Occipital lobe (tissue), 2 donors: ENCODE data around the gene ABI3. TPM values are rescaled to one million over a fixed set of nuclear protein-coding genes. Genes with fewer than 3 reads are reported as not detected.
"Not testable (repeated sequence)": the region's sequence is repeated elsewhere in the genome, so short reads cannot be mapped to it uniquely, and the experiment has no call there.

Source experiments
- DNase-seq: peaks from one replicate; lab custom pipeline; 2025; lab: John Stamatoyannopoulos, UW
- total RNA-seq: library from RNA; depleted of rRNA; stranded (reverse); fragments of >200 nt; gene quantifications from one replicate; pipeline ENCODE4 v1.2.3, GENCODE V29; 2014

ABI3 gene, protein sequence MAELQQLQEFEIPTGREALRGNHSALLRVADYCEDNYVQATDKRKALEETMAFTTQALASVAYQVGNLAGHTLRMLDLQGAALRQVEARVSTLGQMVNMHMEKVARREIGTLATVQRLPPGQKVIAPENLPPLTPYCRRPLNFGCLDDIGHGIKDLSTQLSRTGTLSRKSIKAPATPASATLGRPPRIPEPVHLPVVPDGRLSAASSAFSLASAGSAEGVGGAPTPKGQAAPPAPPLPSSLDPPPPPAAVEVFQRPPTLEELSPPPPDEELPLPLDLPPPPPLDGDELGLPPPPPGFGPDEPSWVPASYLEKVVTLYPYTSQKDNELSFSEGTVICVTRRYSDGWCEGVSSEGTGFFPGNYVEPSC
- 0.62 TPM for total RNA-seq

- no peak for DNase-seq
Measured at GRCh38 chr17:49210158-49211029, at the start of gene ABI3, which contains the start of gene GNGT2. ABI3 (plus strand) TSS chr17:49210707; CDS start chr17:49210725, 18 bp downstream. GNGT2 (minus strand) TSS chr17:49210574; CDS start chr17:49207422, 3,152 bp downstream.

GRCh38 chr17:49162866-49163265, 47.6 kb upstream of the ABI3 start:
- DNase-seq = no peak

- no peak for DNase-seq
Measured at GRCh38 chr17:49165143-49165542, 45.4 kb upstream of the ABI3 start.

DNA sequence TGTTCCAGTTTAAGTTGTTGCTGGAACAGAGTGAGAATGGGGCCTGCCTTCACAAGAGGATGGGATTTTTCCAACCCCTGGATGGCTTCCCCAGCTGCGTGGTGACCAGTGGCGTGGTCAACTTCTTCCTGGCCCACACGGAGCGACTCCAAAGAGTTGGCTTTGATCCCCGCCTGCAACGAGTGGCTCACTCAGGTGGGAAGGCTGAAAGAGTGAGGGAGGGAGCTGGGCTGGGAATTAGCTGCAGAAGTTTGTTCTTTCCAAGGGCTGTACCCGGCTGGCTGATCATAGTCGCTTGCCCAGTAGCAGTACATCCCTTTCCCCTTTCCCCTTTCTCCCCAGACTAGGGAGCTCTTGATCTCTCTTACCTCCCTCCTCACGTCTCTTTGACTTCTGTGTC, 41.8 kb upstream of the ABI3 start:
- DNase-seq = no peak

DNA sequence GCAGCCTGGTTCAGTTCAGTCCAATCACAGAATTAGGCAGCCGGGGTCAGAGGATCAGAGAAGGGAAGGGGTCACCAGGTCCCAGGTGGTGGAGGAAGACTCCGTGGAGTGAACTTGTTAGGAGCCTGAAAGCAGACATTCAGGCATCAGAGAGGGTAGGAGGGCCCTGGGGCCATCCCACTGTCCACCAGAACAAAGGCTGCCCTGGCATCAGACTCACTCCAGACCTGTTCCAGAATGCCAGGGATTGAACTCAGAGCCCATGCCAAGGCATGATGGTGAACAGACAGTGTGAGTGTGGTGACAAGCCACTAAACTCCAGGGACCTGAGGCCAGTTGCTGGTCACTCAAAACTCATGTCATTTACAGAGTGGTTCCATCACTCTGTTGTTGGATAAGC, 40.3 kb upstream of the ABI3 start:
- DNase-seq = no peak

DNA sequence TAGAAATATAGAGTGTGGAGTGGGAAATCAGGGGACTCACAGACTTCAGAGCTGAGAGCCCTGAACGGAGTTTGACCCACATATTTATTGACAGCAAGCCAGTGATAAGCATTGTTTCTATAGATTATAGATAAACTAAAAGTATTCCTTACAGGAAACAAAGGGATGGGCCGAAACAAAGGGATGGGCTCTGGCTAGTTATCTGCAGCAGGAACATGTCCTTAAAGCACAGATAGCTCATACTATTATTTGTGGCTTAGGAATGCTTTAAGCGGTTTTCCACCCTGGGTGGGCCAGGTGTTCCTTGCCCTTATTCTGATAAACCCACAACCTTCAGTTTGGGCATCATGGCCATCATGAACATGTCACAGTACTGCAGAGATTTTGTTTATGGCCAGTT, 39.8 kb upstream of the ABI3 start:
- not testable (repeated sequence) for DNase-seq

- not testable (repeated sequence) for DNase-seq
Measured at GRCh38 chr17:49175978-49176377, 34.5 kb upstream of the ABI3 start.

GRCh38 chr17:49180303-49180702, 30.2 kb upstream of the ABI3 start:
- DNase-seq = no peak

DNA sequence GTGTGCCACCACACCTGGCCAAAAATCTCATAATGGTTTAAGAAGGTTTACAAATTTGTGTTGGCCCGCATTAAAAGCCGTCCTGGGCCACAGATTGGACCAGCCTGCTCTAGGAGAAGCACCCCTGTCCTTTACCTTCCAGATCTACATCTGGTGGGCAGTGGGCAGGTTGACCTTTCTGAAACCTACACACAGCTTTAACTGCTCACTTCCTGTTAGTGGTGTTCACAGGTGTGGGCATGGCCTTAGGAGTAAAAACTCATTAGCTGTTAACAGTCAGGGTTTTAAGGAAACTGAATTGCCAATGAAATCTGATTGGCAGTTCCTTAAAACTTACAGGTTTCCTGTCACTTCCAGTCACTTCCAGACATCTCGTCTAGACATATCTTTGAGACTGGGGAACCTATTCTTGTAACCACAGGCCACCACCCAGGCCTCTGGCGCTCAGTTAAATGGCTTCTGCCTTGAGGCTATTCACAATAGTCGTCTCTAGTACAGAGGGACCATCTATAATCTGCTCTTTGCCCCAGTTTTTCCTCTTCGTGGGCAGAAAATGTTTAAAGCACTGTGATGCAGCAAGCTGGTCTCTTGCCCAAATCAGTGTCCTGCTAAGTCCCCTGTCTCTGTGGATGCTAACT, 29.4 kb upstream of the ABI3 start:
- no peak for DNase-seq

- DNase-seq = no peak
Measured at GRCh38 chr17:49183341-49183740, 27.2 kb upstream of the ABI3 start.

DNA sequence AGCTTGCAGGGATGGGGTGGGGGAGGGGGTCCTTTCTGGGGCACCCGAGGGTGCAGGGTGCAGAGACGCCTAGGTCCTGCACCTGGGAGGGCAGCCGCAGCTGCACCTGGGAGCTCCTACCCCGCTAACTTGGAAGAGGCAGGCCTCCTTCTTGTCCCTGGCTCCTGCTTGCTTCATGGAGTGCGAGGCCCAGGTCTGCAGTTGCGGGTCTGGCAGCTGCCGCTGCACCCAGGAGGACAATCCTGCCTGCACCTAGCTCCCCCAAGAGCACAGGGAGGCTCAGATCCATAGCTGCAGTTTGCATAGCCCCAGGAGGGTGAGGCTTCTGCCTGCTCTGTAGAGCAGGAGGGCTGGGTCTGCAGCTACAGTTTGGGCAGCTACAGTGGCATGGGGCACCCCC, 26.7 kb upstream of the ABI3 start:
- DNase-seq = no peak

DNA sequence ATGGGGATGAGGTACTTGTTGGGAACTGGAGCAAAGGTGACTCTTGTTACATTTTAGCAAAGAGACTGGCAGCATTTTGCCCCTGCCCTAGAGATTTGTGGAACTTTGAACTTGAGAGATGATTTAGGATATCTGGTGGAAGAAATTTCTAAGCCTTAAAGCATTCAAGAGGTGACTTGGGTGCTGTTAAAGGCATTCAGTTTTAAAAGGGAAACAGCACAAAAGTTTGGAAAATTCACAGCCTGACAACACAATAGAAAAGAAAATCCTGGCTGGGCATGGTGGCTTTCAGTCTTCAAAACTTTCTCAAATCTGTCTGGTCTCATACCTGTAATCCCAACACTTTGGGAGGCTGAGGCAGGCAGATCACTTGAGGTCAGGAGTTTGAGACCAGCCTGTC, 26.0 kb upstream of the ABI3 start:
- DNase-seq = not testable (repeated sequence)

DNA sequence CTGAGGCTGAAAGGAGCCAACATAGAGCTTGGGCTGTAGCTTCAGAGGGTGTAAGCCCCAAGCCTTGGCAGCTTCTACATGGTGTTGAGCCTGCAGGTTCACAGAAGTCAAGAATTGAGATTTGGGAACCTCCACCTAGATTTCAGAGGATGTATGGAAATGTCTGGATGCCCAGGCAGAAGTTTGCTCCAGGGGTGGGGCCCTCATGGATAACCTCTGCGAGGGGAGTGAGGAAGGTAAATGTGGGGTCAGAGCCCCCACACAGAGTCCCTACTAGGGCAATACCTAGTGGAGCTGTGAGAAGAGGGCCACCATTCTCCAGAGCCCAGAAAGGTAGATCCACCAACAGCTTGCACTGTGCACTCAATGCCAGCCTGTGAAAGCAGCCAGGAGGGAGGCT, 25.1 kb upstream of the ABI3 start:
- DNase-seq = not testable (repeated sequence)

GRCh38 chr17:49187301-49187700, 23.2 kb upstream of the ABI3 start:
- DNase-seq = no peak

GRCh38 chr17:49190932-49191331, 19.6 kb upstream of the ABI3 start:
- no peak for DNase-seq

DNA sequence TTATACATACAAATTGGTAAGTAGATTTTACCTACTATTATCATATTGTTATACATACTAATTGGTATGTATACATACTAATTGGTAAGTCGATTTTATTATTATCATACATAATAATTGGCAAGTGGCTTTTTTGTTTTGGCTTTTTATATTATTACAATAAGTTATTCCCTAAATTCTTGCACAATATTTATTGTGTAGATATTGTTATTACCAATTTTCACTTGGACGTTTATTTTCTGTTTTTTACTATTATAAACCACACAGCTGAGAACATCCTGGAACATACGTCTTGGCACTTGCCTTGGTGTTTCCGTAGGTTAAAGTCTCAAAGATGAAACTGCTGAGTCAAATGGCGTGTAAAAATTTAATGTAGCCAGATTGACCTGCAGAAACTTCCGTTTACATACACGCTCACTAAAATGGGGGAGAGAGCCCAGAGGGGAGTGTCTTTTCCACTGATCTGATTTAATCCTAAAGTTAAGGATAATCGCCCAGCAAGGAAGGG, 19.0 kb upstream of the ABI3 start:
- DNase-seq = no peak

DNA sequence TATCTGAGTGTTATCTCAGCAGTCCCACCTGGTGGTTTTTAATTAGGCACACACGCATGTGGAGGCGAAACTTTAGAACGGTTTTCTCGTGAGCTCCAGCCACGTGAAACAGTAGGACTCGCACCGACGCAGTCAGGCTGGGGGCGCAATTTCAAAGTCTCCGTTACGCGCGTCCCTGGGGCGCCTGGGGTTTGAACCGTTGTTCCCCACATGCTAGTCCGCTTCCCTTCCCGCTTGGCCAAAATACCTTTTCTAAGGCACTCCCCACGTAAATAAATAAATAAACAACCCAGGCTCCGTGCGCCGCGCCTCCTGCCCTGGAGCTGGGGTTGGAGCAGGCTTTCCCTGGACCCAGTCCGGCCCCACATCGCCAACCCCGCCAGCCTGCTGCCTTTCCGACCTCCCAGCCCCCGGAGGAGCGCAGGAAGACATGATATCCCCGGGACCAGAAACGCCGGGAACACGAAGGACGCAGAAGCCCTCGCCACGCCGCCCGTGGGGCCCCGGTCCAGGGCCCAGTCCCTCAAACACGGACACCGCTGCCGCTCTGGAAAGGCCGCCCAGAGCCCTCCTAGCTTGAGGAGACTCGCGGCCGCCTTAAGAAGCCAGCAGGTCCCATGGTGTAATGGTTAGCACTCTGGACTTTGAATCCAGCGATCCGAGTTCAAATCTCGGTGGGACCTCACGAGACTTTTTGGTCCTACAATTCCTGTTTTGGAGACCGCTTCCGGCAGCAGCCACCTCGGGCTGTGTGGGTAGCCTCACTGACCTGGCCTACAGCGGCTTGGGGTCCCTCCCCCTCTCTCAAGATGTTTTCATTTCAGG, 18.4 kb upstream of the ABI3 start:
- DNase-seq = peak; percentile 93

DNA sequence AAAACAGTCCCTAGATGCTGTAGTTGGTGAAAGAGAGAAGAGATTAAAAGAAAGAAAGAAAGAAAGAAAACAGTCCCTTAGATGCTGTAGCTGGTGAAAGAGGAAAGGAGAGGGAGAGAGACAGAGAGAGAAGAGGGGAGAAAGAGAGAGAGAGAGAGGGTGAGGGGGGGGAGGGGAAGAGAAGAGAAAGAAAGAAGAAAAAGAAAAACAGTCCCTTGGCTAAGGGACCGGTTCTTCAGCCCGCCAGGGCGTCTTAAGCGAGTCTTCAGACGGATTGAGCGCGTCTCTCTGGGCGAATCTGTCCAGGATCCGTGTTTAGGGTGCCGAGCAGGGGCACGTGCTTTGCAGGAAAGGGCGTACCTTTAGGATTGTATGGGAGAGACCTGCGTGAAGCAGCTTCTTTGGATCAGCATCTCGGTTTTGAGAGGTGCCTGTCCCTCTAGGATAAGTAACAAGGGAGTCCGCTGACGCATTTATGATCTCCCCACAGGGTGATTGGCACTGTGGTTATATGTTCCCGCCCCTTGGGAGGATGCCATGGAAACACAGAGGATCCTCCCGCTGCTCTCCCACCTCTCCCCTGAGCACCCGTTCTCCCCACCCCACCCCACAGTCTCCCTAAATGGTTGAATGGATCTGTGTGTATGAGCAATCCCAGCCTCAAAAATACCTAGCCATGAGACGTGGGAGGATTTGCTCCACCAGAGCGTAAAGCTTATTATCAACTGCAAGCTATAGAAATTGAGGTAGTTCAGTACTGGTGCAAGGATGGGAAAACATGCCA, 16.8 kb upstream of the ABI3 start:
- DNase-seq = peak; percentile 76

GRCh38 chr17:49194297-49194607, 16.3 kb upstream of the ABI3 start:
- DNase-seq = no peak

DNA sequence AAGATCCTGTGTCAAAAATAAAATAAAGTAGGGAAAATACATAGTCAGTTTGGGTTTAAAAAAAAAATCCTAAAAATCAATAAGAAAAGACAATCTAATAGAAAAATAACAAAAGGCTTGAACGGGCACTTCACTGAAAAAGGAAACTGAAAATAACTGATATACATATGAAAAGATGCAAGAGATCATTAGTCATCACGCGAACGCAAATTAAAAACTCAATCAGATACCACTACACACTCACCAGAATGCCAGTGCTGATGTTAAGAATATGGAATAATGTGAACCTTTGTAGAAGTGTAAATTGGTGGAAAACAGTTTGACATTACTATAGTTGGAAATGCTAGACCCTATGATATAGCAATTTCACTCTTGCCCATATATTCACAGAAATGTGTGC, 14.8 kb upstream of the ABI3 start:
- DNase-seq = no peak
